ENCODE data around the gene ZFP62.

DNA sequence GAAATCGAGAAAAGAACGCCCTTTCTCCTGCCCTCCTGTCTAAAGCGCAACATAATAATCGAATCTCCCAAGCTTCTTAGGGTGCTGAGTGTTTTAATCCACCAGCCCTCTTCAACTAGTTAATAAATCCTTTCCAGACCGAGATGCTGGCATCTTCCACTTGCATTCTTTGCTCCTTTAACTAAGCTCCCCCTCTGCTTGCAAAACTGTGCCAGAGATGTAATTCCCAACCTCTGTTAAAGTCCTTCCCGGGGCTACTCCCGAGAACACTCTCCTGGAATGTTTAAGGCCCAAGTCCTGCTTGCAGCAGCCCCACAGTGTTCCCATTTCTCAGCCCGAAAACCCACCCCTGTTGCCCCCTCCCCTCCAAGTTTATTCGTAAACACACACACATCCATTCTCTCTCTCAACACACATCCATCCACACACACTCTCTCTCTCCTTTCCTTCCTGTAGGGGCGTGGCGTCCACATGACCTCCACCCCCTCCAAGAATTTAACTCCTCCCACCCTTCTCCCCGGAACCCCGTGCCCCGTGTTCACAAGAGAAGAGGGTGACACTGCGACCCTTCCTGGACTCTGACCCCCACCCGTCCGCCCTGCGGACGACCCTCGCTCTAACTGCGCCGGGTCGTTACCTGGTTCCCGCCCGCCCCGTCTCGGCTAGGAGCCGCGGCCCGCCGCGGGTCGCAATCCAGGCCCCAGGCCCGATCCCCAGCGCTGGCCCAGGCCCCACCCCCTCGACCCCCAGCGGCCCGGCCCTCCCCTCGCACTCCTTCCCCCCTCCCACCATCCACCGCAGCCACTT, 51.5 kb downstream of the ZFP62 start:
- no peak for TF ChIP-seq POLR2A (IDR thresholded peaks at IDR 0.05)
- TF ChIP-seq POLR2AphosphoS5 (IDR thresholded peaks at IDR 0.05), result peak; percentile 63
- TF ChIP-seq, protein P1, sequence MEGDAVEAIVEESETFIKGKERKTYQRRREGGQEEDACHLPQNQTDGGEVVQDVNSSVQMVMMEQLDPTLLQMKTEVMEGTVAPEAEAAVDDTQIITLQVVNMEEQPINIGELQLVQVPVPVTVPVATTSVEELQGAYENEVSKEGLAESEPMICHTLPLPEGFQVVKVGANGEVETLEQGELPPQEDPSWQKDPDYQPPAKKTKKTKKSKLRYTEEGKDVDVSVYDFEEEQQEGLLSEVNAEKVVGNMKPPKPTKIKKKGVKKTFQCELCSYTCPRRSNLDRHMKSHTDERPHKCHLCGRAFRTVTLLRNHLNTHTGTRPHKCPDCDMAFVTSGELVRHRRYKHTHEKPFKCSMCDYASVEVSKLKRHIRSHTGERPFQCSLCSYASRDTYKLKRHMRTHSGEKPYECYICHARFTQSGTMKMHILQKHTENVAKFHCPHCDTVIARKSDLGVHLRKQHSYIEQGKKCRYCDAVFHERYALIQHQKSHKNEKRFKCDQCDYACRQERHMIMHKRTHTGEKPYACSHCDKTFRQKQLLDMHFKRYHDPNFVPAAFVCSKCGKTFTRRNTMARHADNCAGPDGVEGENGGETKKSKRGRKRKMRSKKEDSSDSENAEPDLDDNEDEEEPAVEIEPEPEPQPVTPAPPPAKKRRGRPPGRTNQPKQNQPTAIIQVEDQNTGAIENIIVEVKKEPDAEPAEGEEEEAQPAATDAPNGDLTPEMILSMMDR (IDR thresholded peaks at IDR 0.05), result no peak
- no peak for TF ChIP-seq EP300 (IDR thresholded peaks at IDR 0.05)

Data from gastroesophageal sphincter (tissue), 3 donors.